Neural progenitor cell (in vitro differentiated cells): ENCODE results near the gene CMTM8. TPM values are rescaled to one million over a fixed set of nuclear protein-coding genes. Genes with fewer than 3 reads are reported as not detected.

Experiments used
- DNase-seq: peaks from one replicate; pipeline ENCODE4 v3.0.0-alpha.2; 2016; ENCODE audit warnings: low spot score
- H2AFZ ChIP-seq: fragments of 200-600 bp; sonication (generic); replicated peaks from 2 replicates; pipeline ENCODE4 v1.6.1; 2016; ENCODE audit warnings: antibody characterized with exemption
- H3F3A ChIP-seq: fragments of 200-600 bp; sonication (generic); 2 replicates; pipeline ENCODE4 v1.6.1; 2016; ENCODE audit warnings: antibody characterized with exemption, low read depth
- H3K27ac ChIP-seq: fragments of 200-600 bp; sonication (generic); 2 replicates; pipeline ENCODE4 v1.5.1; 2016; ENCODE audit warnings: mild to moderate bottlenecking
- H3K27me3 ChIP-seq: fragments of 200-600 bp; sonication (generic); 2 replicates; pipeline ENCODE4 v1.6.1; 2016; ENCODE audit warnings: mild to moderate bottlenecking, moderate library complexity
- H3K36me3 ChIP-seq: fragments of 200-600 bp; sonication (generic); 2 replicates; pipeline ENCODE4 v1.5.1; 2016
- H3K4me1 ChIP-seq: fragments of 200-600 bp; sonication (generic); 2 replicates; pipeline ENCODE4 v1.6.1; 2016; ENCODE audit warnings: mixed run types
- H3K4me2 ChIP-seq: fragments of 200-600 bp; sonication (generic); 2 replicates; pipeline ENCODE4 v1.6.1; 2016
- H3K4me3 ChIP-seq: fragments of 200-600 bp; sonication (generic); 2 replicates; pipeline ENCODE4 v1.5.1; 2016
- H3K79me2 ChIP-seq: fragments of 200-600 bp; sonication (generic); 2 replicates; pipeline ENCODE4 v1.6.1; 2016; ENCODE audit warnings: low read depth
- H3K9ac ChIP-seq: fragments of 200-600 bp; sonication (generic); 2 replicates; pipeline ENCODE4 v1.6.1; 2016
- H3K9me3 ChIP-seq: fragments of 200-600 bp; sonication (generic); 2 replicates; pipeline ENCODE4 v1.5.1; 2016; ENCODE audit warnings: low read depth
- H4K20me1 ChIP-seq: fragments of 200-600 bp; sonication (generic); 2 replicates; pipeline ENCODE4 v1.6.1; 2016; ENCODE audit warnings: low read depth
- H3K27ac Mint-ChIP-seq: 3 replicates; pipeline ENCODE4 v1.8.0; 2021; ENCODE audit warnings: mixed read lengths
- H3K27me3 Mint-ChIP-seq: 2 replicates; pipeline ENCODE4 v1.8.0; 2022; ENCODE audit warnings: low read depth, mild to moderate bottlenecking, inconsistent platforms, moderate library complexity, mixed read lengths; ENCODE audit not compliant: insufficient read depth
- H3K36me3 Mint-ChIP-seq: 3 replicates; pipeline ENCODE4 v1.8.0; 2021; ENCODE audit warnings: mixed read lengths
- H3K4me1 Mint-ChIP-seq: 3 replicates; pipeline ENCODE4 v1.8.0; 2021; ENCODE audit warnings: mixed read lengths
- H3K4me3 Mint-ChIP-seq: 3 replicates; pipeline ENCODE4 v1.8.0; 2021; ENCODE audit warnings: mild to moderate bottlenecking, moderate library complexity, mixed read lengths
- H3K9me3 Mint-ChIP-seq: 3 replicates; pipeline ENCODE4 v1.8.0; 2020; ENCODE audit warnings: mixed read lengths
- CTCF ChIP-seq: fragments of 200-600 bp; sonication (generic); IDR thresholded peaks from 2 replicates; pipeline ENCODE4 v1.5.1; 2017; ENCODE audit warnings: antibody characterized with exemption, mild to moderate bottlenecking
- EZH2 ChIP-seq: fragments of 200-600 bp; sonication (generic); IDR thresholded peaks from 2 replicates; pipeline ENCODE4 v1.6.1; 2017; ENCODE audit warnings: antibody characterized with exemption, mild to moderate bottlenecking, moderate library complexity
- EZH2phosphoT487 ChIP-seq: fragments of 200-600 bp; sonication (generic); IDR thresholded peaks from 2 replicates; pipeline ENCODE4 v1.6.1; 2017; ENCODE audit warnings: antibody characterized with exemption
- total RNA-seq: library from RNA; depleted of rRNA; stranded (reverse); fragments of >200 nt; gene quantifications from 2 replicates; pipeline ENCODE4 v1.2.3, GENCODE V29; 2015; ENCODE audit warnings: low replicate concordance

The CMTM8 gene
- total RNA-seq, 1 donor from 2014 or later: 2.1 TPM

GRCh38 chr3:32325201-32325600 lies 86.7 kb downstream of the CMTM8 start:
- Mint-ChIP-seq H3K36me3 (peaks cover 3% of the 10 kb centered on the region), H3K9me3 (peaks cover 7% of the 10 kb centered on the region), H3K27me3 (peaks cover 2% of the 10 kb centered on the region), H3K4me3 (no peak overlapping the region), H3K4me1 (peaks cover 61% of the 10 kb centered on the region), H3K27ac (no peak overlapping the region)
- Histone ChIP-seq H3K9me3 (no peaks in the 10 kb centered on the region), H3K79me2 (peaks cover 10% of the 10 kb centered on the region), H3K4me3 (peak overlapping the region; percentile 18), H3K4me2 (peak overlapping the region; percentile 68), H3F3A (peaks cover 47% of the 10 kb centered on the region), H2AFZ (no peak overlapping the region), H3K4me1 (peaks cover 57% of the 10 kb centered on the region), H3K27ac (peak overlapping the region; percentile 97), H4K20me1 (no peaks in the 10 kb centered on the region), H3K36me3 (no peaks in the 10 kb centered on the region), H3K9ac (no peak overlapping the region), H3K27me3 (no peaks in the 10 kb centered on the region)
- peak; percentile 68 for DNase-seq
- TF ChIP-seq EZH2 (no peak), CTCF (no peak), EZH2phosphoT487 (no peak)

GRCh38 chr3:32325927-32326326 lies 87.4 kb downstream of the CMTM8 start:
- peak overlapping the region; percentile 14 for H3K4me3 Mint-ChIP-seq
- TF ChIP-seq CTCF: no peak
- TF ChIP-seq EZH2: no peak
- no peak for TF ChIP-seq EZH2phosphoT487
- H4K20me1 ChIP-seq: no peaks in the 10 kb centered on the region

GRCh38 chr3:32326795-32327194 lies 88.3 kb downstream of the CMTM8 start:
- Mint-ChIP-seq H3K27me3 (peaks cover 2% of the 10 kb centered on the region), H3K4me1 (peaks cover 47% of the 10 kb centered on the region), H3K36me3 (peaks cover 3% of the 10 kb centered on the region), H3K27ac (peak overlapping the region; percentile 52), H3K9me3 (peaks cover 11% of the 10 kb centered on the region), H3K4me3 (no peak overlapping the region)
- DNase-seq: no peak
- Histone ChIP-seq H3K4me3 (no peak overlapping the region), H4K20me1 (no peaks in the 10 kb centered on the region), H3K4me2 (peak overlapping the region; percentile 44), H3K27ac (no peak overlapping the region), H3K79me2 (peaks cover 9% of the 10 kb centered on the region), H3F3A (peaks cover 34% of the 10 kb centered on the region), H3K9ac (no peak overlapping the region), H2AFZ (no peak overlapping the region), H3K27me3 (no peaks in the 10 kb centered on the region), H3K9me3 (no peaks in the 10 kb centered on the region), H3K36me3 (no peaks in the 10 kb centered on the region), H3K4me1 (peaks cover 45% of the 10 kb centered on the region)
- TF ChIP-seq CTCF: no peak
- no peak for TF ChIP-seq EZH2phosphoT487
- TF ChIP-seq EZH2: no peak

More at GRCh38 chr3:32325927-32326326, 87.4 kb downstream of the CMTM8 start:
- Mint-ChIP-seq H3K9me3 (peaks cover 10% of the 10 kb centered on the region), H3K27ac (peak overlapping the region; percentile 50), H3K27me3 (peaks cover 2% of the 10 kb centered on the region), H3K36me3 (peaks cover 3% of the 10 kb centered on the region), H3K4me1 (peaks cover 55% of the 10 kb centered on the region)
- Histone ChIP-seq H3K36me3 (no peaks in the 10 kb centered on the region), H3F3A (peaks cover 40% of the 10 kb centered on the region), H3K79me2 (peaks cover 10% of the 10 kb centered on the region), H3K27ac (peak overlapping the region; percentile 97), H3K9ac (no peak overlapping the region), H2AFZ (no peak overlapping the region), H3K27me3 (no peaks in the 10 kb centered on the region), H3K4me1 (peaks cover 50% of the 10 kb centered on the region), H3K9me3 (no peaks in the 10 kb centered on the region), H3K4me2 (peak overlapping the region; percentile 68), H3K4me3 (no peak overlapping the region)
- no peak for DNase-seq
